ENCODE measurements around the gene PIP5K1B. TPM values are rescaled to one million over a fixed set of nuclear protein-coding genes. Genes with fewer than 3 reads are reported as not detected.

The PIP5K1B gene
- total RNA-seq, 1 experiment from 2014 or later, result not detected

GRCh38 chr9:69054989-69055388, 349.9 kb downstream of the PIP5K1B start:
- BruUV-seq (replicated peaks), result no TSS peak
- TF ChIP-seq CTCF (conservative IDR thresholded peaks at IDR 0.05; ENCODE audit: low read depth, low read length) (no peak), EZH2 (IDR thresholded peaks at IDR 0.05; ENCODE audit: borderline replicate concordance, low read depth, low read length, poor library complexity, severe bottlenecking) (no peak)
- ChIA-PET CTCF (interaction anchor here (0.6 to 2.3 kb wide), 2 partner anchors 138 to 189 kb away, joined by 7 to 18 read pairs; no protein-coding TSS in a partner anchor), POLR2A (ENCODE audit: low non-redundant PET) (no interaction called here)
- no peaks in the 10 kb centered on the region for H3K9me3 ChIP-seq (ENCODE audit: low read depth, low read length, poor library complexity, severe bottlenecking)
- no peak for DNase-seq (ENCODE audit: low spot score)
- H3K27me3 ChIP-seq (replicated peaks; ENCODE audit: insufficient read depth, low read depth, low read length, poor library complexity), result no peaks in the 10 kb centered on the region
- no peaks in the 10 kb centered on the region for H3K36me3 ChIP-seq (ENCODE audit: insufficient read depth, low read length, poor library complexity, severe bottlenecking)
- no peak overlapping the region for H3K4me3 ChIP-seq (ENCODE audit: low read depth, low read length, poor library complexity, severe bottlenecking)
- intact Hi-C loops (cut with micrococcal nuclease; ENCODE audit: unreplicated experiment), result loop anchor here (1.0 to 5.0 kb wide), 3 partner anchors 138 to 877 kb away; no protein-coding TSS in a partner anchor
- no peak overlapping the region for H3K27ac ChIP-seq (ENCODE audit: low read depth, low read length, poor library complexity, severe bottlenecking)
- H3K4me1 ChIP-seq (ENCODE audit: insufficient read depth, low read length, poor library complexity, severe bottlenecking), result no peaks in the 10 kb centered on the region

- Histone ChIP-seq H3K36me3 (ENCODE audit: insufficient read depth, low read length, poor library complexity, severe bottlenecking) (no peaks in the 10 kb centered on the region), H3K9me3 (ENCODE audit: low read depth, low read length, poor library complexity, severe bottlenecking) (no peaks in the 10 kb centered on the region), H3K4me3 (ENCODE audit: low read depth, low read length, poor library complexity, severe bottlenecking) (no peak overlapping the region), H3K27me3 (replicated peaks; ENCODE audit: insufficient read depth, low read depth, low read length, poor library complexity) (no peaks in the 10 kb centered on the region), H3K27ac (ENCODE audit: low read depth, low read length, poor library complexity, severe bottlenecking) (no peak overlapping the region), H3K4me1 (ENCODE audit: insufficient read depth, low read length, poor library complexity, severe bottlenecking) (no peaks in the 10 kb centered on the region)
- ChIA-PET POLR2A (ENCODE audit: low non-redundant PET) (no interaction called here), CTCF (no interaction called here)
- TF ChIP-seq EZH2 (IDR thresholded peaks at IDR 0.05; ENCODE audit: borderline replicate concordance, low read depth, low read length, poor library complexity, severe bottlenecking), result no peak
- TF ChIP-seq CTCF (conservative IDR thresholded peaks at IDR 0.05; ENCODE audit: low read depth, low read length), result no peak
- no peak for DNase-seq (ENCODE audit: low spot score)
- no TSS peak for BruUV-seq (replicated peaks)
- intact Hi-C loops (cut with micrococcal nuclease; ENCODE audit: unreplicated experiment), result loop anchor here (5.0 kb wide), 1 partner anchor 876 kb away; no protein-coding TSS in a partner anchor
These were observed 351.3 kb downstream of the PIP5K1B start for GRCh38 chr9:69056191-69056815.

- CTCF ChIA-PET, result no interaction called here
- H3K27ac ChIP-seq (ENCODE audit: low read depth, low read length, poor library complexity, severe bottlenecking), result no peak overlapping the region
- POLR2A ChIA-PET (ENCODE audit: low non-redundant PET), result no interaction called here
- no peak for TF ChIP-seq CTCF (conservative IDR thresholded peaks at IDR 0.05; ENCODE audit: low read depth, low read length)
- TF ChIP-seq EZH2 (IDR thresholded peaks at IDR 0.05; ENCODE audit: borderline replicate concordance, low read depth, low read length, poor library complexity, severe bottlenecking), result no peak
- no peaks in the 10 kb centered on the region for H3K27me3 ChIP-seq (replicated peaks; ENCODE audit: insufficient read depth, low read depth, low read length, poor library complexity)
- H3K4me1 ChIP-seq (ENCODE audit: insufficient read depth, low read length, poor library complexity, severe bottlenecking), result no peaks in the 10 kb centered on the region
- intact Hi-C loops (cut with micrococcal nuclease; ENCODE audit: unreplicated experiment), result loop anchor here (5.0 kb wide), 1 partner anchor 874 kb away; no protein-coding TSS in a partner anchor
- H3K9me3 ChIP-seq (ENCODE audit: low read depth, low read length, poor library complexity, severe bottlenecking), result no peaks in the 10 kb centered on the region
- no peak for DNase-seq (ENCODE audit: low spot score)
- no TSS peak for BruUV-seq (replicated peaks)
- no peaks in the 10 kb centered on the region for H3K36me3 ChIP-seq (ENCODE audit: insufficient read depth, low read length, poor library complexity, severe bottlenecking)
- no peak overlapping the region for H3K4me3 ChIP-seq (ENCODE audit: low read depth, low read length, poor library complexity, severe bottlenecking)
These were observed 353.1 kb downstream of the PIP5K1B start for GRCh38 chr9:69058101-69058500.

Other genes with a start within 250 kb of the PIP5K1B start
- gene TMEM252, start 164.4 kb upstream of the PIP5K1B start, total RNA-seq (2021), result not detected in 2 replicates